Stimulated activated CD8-positive, alpha-beta memory T cell treated with anti-CD3 and anti-CD28 coated beads, Interleukin-4, amount 100 ng/mL, for 1 hour (primary cell): Measurements from ENCODE around the gene ASIC4.

ENCODE experiments used
- DNase-seq, 2 donors: peaks; one replicate each; pipeline ENCODE4 v3.0.0-alpha.2; 2020; ENCODE audit warnings: low read depth in 2 of 2, low spot score in 1 of 2

ASIC4 gene

GRCh38 chr2:219565130-219566080 lies 51.1 kb downstream of the ASIC4 start:
- no peak for DNase-seq

- DNase-seq = no peak
These were observed 52.4 kb downstream of the ASIC4 start for GRCh38 chr2:219566640-219567039.

- DNase-seq = no peak
These were observed 52.8 kb downstream of the ASIC4 start for GRCh38 chr2:219567131-219567530.

GRCh38 chr2:219567791-219568361 lies 53.6 kb downstream of the ASIC4 start:
- DNase-seq = no peak

- no peak for DNase-seq
These were observed 54.8 kb downstream of the ASIC4 start for GRCh38 chr2:219569041-219569440.

GRCh38 chr2:219569635-219570034 lies 55.4 kb downstream of the ASIC4 start:
- no peak for DNase-seq

GRCh38 chr2:219570194-219570923 lies 56.1 kb downstream of the ASIC4 start:
- no peak for DNase-seq

GRCh38 chr2:219570924-219571310 lies 56.6 kb downstream of the ASIC4 start:
- no peak for DNase-seq

- DNase-seq = no peak
These were observed 57.3 kb downstream of the ASIC4 start, which contains the start of gene OBSL1 for GRCh38 chr2:219571311-219572236. OBSL1 (minus strand) TSS chr2:219571539; CDS start chr2:219571232, 307 bp downstream.

- DNase-seq = no peak
These were observed 58.1 kb downstream of the ASIC4 start, which contains the start of gene INHA for GRCh38 chr2:219572237-219573001. INHA (plus strand) TSS chr2:219572310; CDS start chr2:219572375, 65 bp downstream.

GRCh38 chr2:219573166-219573565 lies 58.9 kb downstream of the ASIC4 start:
- DNase-seq = no peak

GRCh38 chr2:219574484-219575311 lies 60.4 kb downstream of the ASIC4 start:
- DNase-seq = no peak

- DNase-seq = no peak
These were observed 61.6 kb downstream of the ASIC4 start for GRCh38 chr2:219575566-219576504.

GRCh38 chr2:219576505-219577388 lies 62.5 kb downstream of the ASIC4 start:
- DNase-seq = no peak

GRCh38 chr2:219578811-219579613 lies 64.7 kb downstream of the ASIC4 start:
- no peak for DNase-seq

- no peak for DNase-seq
These were observed 67.1 kb downstream of the ASIC4 start for GRCh38 chr2:219581346-219581745.
